Aorta (tissue), 5 donors: Measurements from ENCODE around the gene TBC1D22A. TPM values are rescaled to one million over a fixed set of nuclear protein-coding genes. Genes with fewer than 3 reads are reported as not detected.

Experiments
- ATAC-seq: fragments of 200-7000 bp; cut with Tn5 transposase; one replicate; pipeline ENCODE4 v1.9.1; 2022; ENCODE audit warnings: moderate library complexity; ENCODE audit not compliant: low FRiP score
- DNase-seq, 2 donors: peaks; one replicate each; pipeline ENCODE4 v3.0.0-alpha.2; 2020
- H3K27ac ChIP-seq, 2 donors: one replicate each; pipeline ENCODE4 v1.5.1; 2013; ENCODE audit warnings: low read length in 2 of 2, mild to moderate bottlenecking in 2 of 2, moderate library complexity in 2 of 2, control low read depth in 1 of 2, inconsistent platforms in 1 of 2, low read depth in 1 of 2
- H3K27me3 ChIP-seq, 2 donors: one replicate each; pipeline ENCODE4 v1.6.1; 2013; ENCODE audit warnings: control low read depth in 1 of 2, low read length in 1 of 2, mild to moderate bottlenecking in 1 of 2, moderate library complexity in 1 of 2; ENCODE audit not compliant: insufficient read depth in 2 of 2, control insufficient read depth in 1 of 2
- H3K36me3 ChIP-seq, 2 donors: one replicate each; pipeline ENCODE4 v1.6.1; 2013; ENCODE audit warnings: control low read depth in 1 of 2, low read length in 1 of 2, mild to moderate bottlenecking in 1 of 2; ENCODE audit not compliant: insufficient read depth in 2 of 2, control insufficient read depth in 1 of 2
- H3K4me1 ChIP-seq, 2 donors: one replicate each; pipeline ENCODE4 v1.6.1; 2013; ENCODE audit warnings: low read length in 2 of 2, control low read depth in 1 of 2, mild to moderate bottlenecking in 1 of 2, moderate library complexity in 1 of 2; ENCODE audit not compliant: insufficient read depth in 2 of 2, control insufficient read depth in 1 of 2
- H3K4me3 ChIP-seq, 2 donors: one replicate each; pipeline ENCODE4 v1.5.1; 2013; ENCODE audit warnings: low read length in 2 of 2, control low read depth in 1 of 2, mild to moderate bottlenecking in 1 of 2
- H3K9me3 ChIP-seq: one replicate; pipeline ENCODE4 v1.6.1; 2013; ENCODE audit warnings: mild to moderate bottlenecking, low read length; ENCODE audit not compliant: control insufficient read depth
- WGBS, 2 donors: extraction: QIAGEN DNeasy Blood & Tissue Kit; methylation state at CpG; one replicate each; pipeline ENCODE4 v1.1.7; 2013; 5-methylcytosine and 5-hydroxymethylcytosine counted together
- intact Hi-C, 2 donors: fragments of 100-400 bp; cut with DNase I; formaldehyde crosslinking; loops; one replicate each; pipeline versions ENCODE4 v1.14.2 to v1.15.0; 2022
- polyA plus RNA-seq, 2 donors: library from polyadenylated mRNA; stranded (reverse); fragments of 200-250 nt; gene quantifications; one replicate each; pipeline ENCODE4 v1.2.3, GENCODE V29; 2013
- total RNA-seq, 2 donors: library from RNA; stranded (reverse); fragmentation: NEBNext Ultra II Directional; extraction: Animal tissue kit (Norgen Biotek cat#: 25700); gene quantifications; one replicate each; pipeline ENCODE4 v1.2.1, GENCODE V29; 2021
- donor health status: healthy with polysubstance abuse.
- donor health status: Bipolar disorder and iron deficiency.
- donor health status: DM: no; HTN: no; CAD: no.
- donor health status: DM: no; HTN: no; CAD: no.
- donor health status: DM: yes; HTN: yes; CAD: no.

Gene TBC1D22A
- total and polyA plus RNA-seq, 4 donors, result 10.8 to 37.1 (median 17.9) TPM

GRCh38 chr22:46824980-46825544 lies 62.6 kb downstream of the TBC1D22A start:
- WGBS, 2 donors, result 88 to 89% methylated on average over 12 of the region's 12 CpGs
- ATAC-seq, result no peak
- H3K4me1 ChIP-seq, result no peaks in the 10 kb centered on the region
- H3K27ac ChIP-seq, result no peak overlapping the region
- H3K36me3 ChIP-seq, result no peaks in the 10 kb centered on the region
- intact Hi-C loops, result loop anchor here in 1 of 2 donors (10.0 kb wide), 1 partner anchor 160 kb away; no protein-coding TSS in a partner anchor
- DNase-seq, result no peak
- H3K4me3 ChIP-seq, result no peak overlapping the region
- no peaks in the 10 kb centered on the region for H3K9me3 ChIP-seq
- H3K27me3 ChIP-seq, result no peaks in the 10 kb centered on the region

- ATAC-seq (no peak), DNase-seq (peak in 1 of 2 donors; percentile 63)
- H3K4me1 ChIP-seq, result no peaks in the 10 kb centered on the region
- no peak overlapping the region for H3K27ac ChIP-seq
- no peaks in the 10 kb centered on the region for H3K9me3 ChIP-seq
- H3K36me3 ChIP-seq, result no peaks in the 10 kb centered on the region
- H3K27me3 ChIP-seq, result no peaks in the 10 kb centered on the region
- intact Hi-C loops, result loop anchor here in 1 of 2 donors (10.0 kb wide), 1 partner anchor 158 kb away; no protein-coding TSS in a partner anchor
- 90 to 91% methylated on average over 15 of the region's 15 CpGs for WGBS, 2 donors
- H3K4me3 ChIP-seq, result no peak overlapping the region
Observed at GRCh38 chr22:46826438-46827135, 64.1 kb downstream of the TBC1D22A start.

- Histone ChIP-seq H3K36me3 (no peaks in the 10 kb centered on the region), H3K4me3 (no peak overlapping the region), H3K4me1 (no peaks in the 10 kb centered on the region), H3K27ac (no peak overlapping the region), H3K27me3 (no peaks in the 10 kb centered on the region), H3K9me3 (no peaks in the 10 kb centered on the region)
- intact Hi-C loops, result loop anchor here in 1 of 2 donors (10.0 kb wide), 1 partner anchor 158 kb away; no protein-coding TSS in a partner anchor
- ATAC-seq (no peak), DNase-seq (peak in 1 of 2 donors; percentile 66)
- WGBS, 2 donors, result 90 to 91% methylated on average over 25 of the region's 25 CpGs
Observed at GRCh38 chr22:46827136-46827780, 64.8 kb downstream of the TBC1D22A start.

DNA sequence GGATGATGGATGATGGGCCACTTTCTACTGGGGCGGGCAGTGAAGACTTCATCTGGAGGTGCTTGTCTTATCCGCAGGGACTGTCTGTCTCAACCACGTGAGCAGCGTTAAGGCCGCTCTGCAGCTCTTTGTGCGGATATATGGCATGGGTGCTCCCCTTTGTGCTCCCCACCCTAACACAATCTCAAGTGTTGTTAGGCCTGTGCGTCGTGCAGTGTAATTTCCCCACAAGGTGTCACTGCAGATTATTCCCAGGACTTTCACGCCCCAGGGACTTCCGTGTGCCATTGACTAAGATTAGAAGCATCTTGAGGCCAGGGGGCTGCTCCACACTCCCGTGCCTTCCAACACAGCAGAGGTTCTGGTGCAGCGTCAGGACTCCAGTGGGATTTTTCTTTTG lies 65.3 kb downstream of the TBC1D22A start:
- DNase-seq, result no peak
- H3K27me3 ChIP-seq, result no peaks in the 10 kb centered on the region
- ATAC-seq, result no peak
- no peak overlapping the region for H3K4me3 ChIP-seq
- WGBS, 2 donors, result 94 to 97% methylated on average over 12 of the region's 12 CpGs
- H3K36me3 ChIP-seq, result no peaks in the 10 kb centered on the region
- intact Hi-C loops, result loop anchor here in 1 of 2 donors (10.0 kb wide), 1 partner anchor 157 kb away; no protein-coding TSS in a partner anchor
- no peaks in the 10 kb centered on the region for H3K9me3 ChIP-seq
- no peaks in the 10 kb centered on the region for H3K4me1 ChIP-seq
- no peak overlapping the region for H3K27ac ChIP-seq

- no peak overlapping the region for H3K27ac ChIP-seq
Observed at GRCh38 chr22:46828323-46828900, 66.0 kb downstream of the TBC1D22A start.

GRCh38 chr22:46829117-46829891 lies 66.9 kb downstream of the TBC1D22A start:
- no peak overlapping the region for H3K4me3 ChIP-seq
- H3K27ac ChIP-seq, result no peak overlapping the region
- H3K9me3 ChIP-seq, result no peaks in the 10 kb centered on the region
- no peaks in the 10 kb centered on the region for H3K27me3 ChIP-seq
- no peaks in the 10 kb centered on the region for H3K4me1 ChIP-seq
- DNase-seq (peak in 1 of 2 donors; percentile 73), ATAC-seq (peak; percentile 36)
- no peaks in the 10 kb centered on the region for H3K36me3 ChIP-seq
- 31 to 32% methylated on average over 12 of the region's 12 CpGs for WGBS, 2 donors
- intact Hi-C loops, result loop anchor here in 1 of 2 donors (10.0 kb wide), 1 partner anchor 155 kb away; no protein-coding TSS in a partner anchor

More at GRCh38 chr22:46828323-46828900, 66.0 kb downstream of the TBC1D22A start:
- Histone ChIP-seq H3K9me3 (no peaks in the 10 kb centered on the region), H3K36me3 (no peaks in the 10 kb centered on the region), H3K4me3 (no peak overlapping the region), H3K4me1 (no peaks in the 10 kb centered on the region), H3K27me3 (no peaks in the 10 kb centered on the region)
- DNase-seq (peak in 1 of 2 donors; percentile 58), ATAC-seq (no peak)
- WGBS, 2 donors, result 94 to 97% methylated on average over 9 of the region's 9 CpGs
- intact Hi-C loops, result loop anchor here in 1 of 2 donors (10.0 kb wide), 1 partner anchor 156 kb away; no protein-coding TSS in a partner anchor

DNA sequence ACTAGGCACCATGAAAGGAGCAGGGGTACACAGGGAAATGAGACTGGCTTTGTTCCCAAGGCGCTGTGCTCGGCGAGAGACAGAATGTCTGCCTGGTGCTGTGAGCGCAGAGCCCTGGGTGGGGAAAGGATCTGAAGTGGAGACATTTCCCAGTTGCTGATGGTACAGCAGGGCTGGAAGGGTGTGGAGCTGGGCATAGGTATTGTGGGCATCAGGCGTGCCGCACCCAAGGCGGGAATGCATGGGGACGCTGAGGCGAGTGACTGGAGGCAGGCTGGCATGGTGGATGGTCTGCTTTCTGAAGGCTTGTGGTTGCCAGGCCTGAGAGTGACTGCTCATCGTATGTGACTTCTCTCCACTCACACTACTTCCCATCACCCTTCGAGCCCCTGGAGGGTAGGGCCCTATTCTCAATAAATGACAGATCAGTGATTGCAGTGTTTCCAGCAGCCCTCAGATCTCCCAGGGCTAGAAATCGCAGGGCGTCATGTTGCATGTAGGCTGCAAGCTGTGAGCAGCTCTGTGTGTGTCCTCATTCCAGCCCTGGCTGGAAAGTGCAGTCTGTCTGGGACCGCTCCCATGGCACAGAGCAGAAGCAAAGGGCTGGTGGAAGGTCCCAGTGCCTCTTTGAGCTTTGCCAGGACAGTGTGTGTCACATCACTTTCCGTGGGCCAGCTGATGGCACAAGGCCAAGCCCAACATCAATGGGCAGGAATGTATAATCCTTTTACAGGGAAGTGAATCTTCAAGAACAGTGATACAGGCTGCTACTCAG lies 67.7 kb downstream of the TBC1D22A start:
- intact Hi-C loops, result loop anchor here in 1 of 2 donors (10.0 kb wide), 1 partner anchor 155 kb away; no protein-coding TSS in a partner anchor
- 30 to 48% methylated on average over 15 of the region's 15 CpGs for WGBS, 2 donors
- Histone ChIP-seq H3K4me1 (no peaks in the 10 kb centered on the region), H3K27ac (peak overlapping the region in 1 of 2 donors; percentile 53), H3K36me3 (no peaks in the 10 kb centered on the region), H3K4me3 (no peak overlapping the region), H3K27me3 (no peaks in the 10 kb centered on the region), H3K9me3 (no peaks in the 10 kb centered on the region)
- ATAC-seq (peak; percentile 51), DNase-seq (peak; percentile 76 to 89)
